Muscle of leg (tissue), 16 donors: ENCODE measurements around the gene NUP93. TPM values are rescaled to one million over a fixed set of nuclear protein-coding genes. Genes with fewer than 3 reads are reported as not detected.

Source experiments
- DNase-seq: peaks from one replicate; pipeline ENCODE4 v3.0.0; 2013
- H3K27ac ChIP-seq: one replicate; pipeline ENCODE4 v1.5.1; 2013; ENCODE audit warnings: mild to moderate bottlenecking, low read length, control low read depth
- H3K27me3 ChIP-seq: one replicate; pipeline ENCODE4 v1.6.1; 2013; ENCODE audit warnings: low read length; ENCODE audit not compliant: control insufficient read depth, insufficient read depth
- H3K36me3 ChIP-seq: one replicate; pipeline ENCODE4 v1.6.1; 2013; ENCODE audit warnings: low read length; ENCODE audit not compliant: control insufficient read depth, insufficient read depth
- H3K4me1 ChIP-seq: one replicate; pipeline ENCODE4 v1.6.1; 2013; ENCODE audit warnings: low read length; ENCODE audit not compliant: control insufficient read depth, insufficient read depth
- H3K4me3 ChIP-seq: one replicate; pipeline ENCODE4 v1.5.1; 2013; ENCODE audit warnings: low read length, control low read depth
- H3K9me3 ChIP-seq: replicated peaks from 2 replicates; pipeline ENCODE4 v1.6.1; 2013; ENCODE audit warnings: low read depth, low read length; ENCODE audit not compliant: control insufficient read depth
- WGBS: methylation state at CpG from one replicate; pipeline ENCODE4 v1.1.5; 2013; ENCODE audit warnings: missing lambda C conversion rate; ENCODE audit not compliant: insufficient coverage; 5-methylcytosine and 5-hydroxymethylcytosine counted together
- long read RNA-seq, 11 donors: transcript quantifications; one replicate each; lab custom pipeline, GENCODE V29; 2026
- polyA plus RNA-seq, 8 donors: library from polyadenylated mRNA; unstranded; fragments of 120-200 nt; gene quantifications; one replicate each; pipeline versions ENCODE4 v1.2.1 to v1.2.3, GENCODE V29; 2013; ENCODE audit warnings: inconsistent platforms in 1 of 8, low replicate concordance in 1 of 8; ENCODE audit not compliant: insufficient read length in 8 of 8, insufficient read depth in 1 of 8
- total RNA-seq: library from RNA; stranded (reverse); fragments of 120-200 nt; gene quantifications from one replicate; pipeline ENCODE4 v1.2.4, GENCODE V29; 2013

NUP93 gene
- total RNA-seq (54.6 TPM), polyA plus RNA-seq (10 to 100 TPM; 42.9 to 49.1 (median 45.1) TPM)
- long read RNA-seq, donor 1, partial matches to known transcripts = 0 of 2 reads
- long read RNA-seq, donor 1, other reads (novel, unspliced or antisense) = 0 of 2 reads
- long read RNA-seq, donor 2 = 0 reads
- long read RNA-seq, donor 3, partial matches to known transcripts = 0 of 4 reads
- long read RNA-seq, donor 3, other reads (novel, unspliced or antisense) = 0 of 4 reads
- long read RNA-seq, donor 4, partial matches to known transcripts = 0 of 3 reads
- long read RNA-seq, donor 4, other reads (novel, unspliced or antisense) = 0 of 3 reads
- long read RNA-seq, donor 5, transcript NUP93-201 (22 exons, 2,741 nt) = major isoform, 10 of 17 reads
- long read RNA-seq, donor 5, partial matches to known transcripts = 7 of 17 reads
- long read RNA-seq, donor 5, other reads (novel, unspliced or antisense) = 0 of 17 reads
- long read RNA-seq, donor 6, transcript NUP93-201 (22 exons, 2,741 nt) = major isoform, 6 of 17 reads
- long read RNA-seq, donor 6, partial matches to known transcripts = 10 of 17 reads
- long read RNA-seq, donor 6, other reads (novel, unspliced or antisense) = 0 of 17 reads
- long read RNA-seq, donor 7, partial matches to known transcripts = 0 of 5 reads
- long read RNA-seq, donor 7, other reads (novel, unspliced or antisense) = 0 of 5 reads
- long read RNA-seq, donor 8, transcript NUP93-201 (22 exons, 2,741 nt) = major isoform, 8 of 21 reads
- long read RNA-seq, donor 8, partial matches to known transcripts = 10 of 21 reads
- long read RNA-seq, donor 8, other reads (novel, unspliced or antisense) = 0 of 21 reads
- long read RNA-seq, donor 9, partial matches to known transcripts = 7 of 9 reads
- long read RNA-seq, donor 9, other reads (novel, unspliced or antisense) = 0 of 9 reads
- long read RNA-seq, donor 10, partial matches to known transcripts = 0 of 3 reads
- long read RNA-seq, donor 10, other reads (novel, unspliced or antisense) = 0 of 3 reads
- long read RNA-seq, donor 11, partial matches to known transcripts = 5 of 10 reads
- long read RNA-seq, donor 11, other reads (novel, unspliced or antisense) = 0 of 10 reads

GRCh38 chr16:56729735-56730662 is at the start of gene NUP93:
TSS of gene NUP93 (plus strand) at chr16:56730129. CDS start at chr16:56748248, 18,119 bp downstream.
- WGBS = under 1% methylated on average over 56 of the region's 70 CpGs
- no peaks in the 10 kb centered on the region for H3K27me3 ChIP-seq
- peak within 1 kb of the TSS; percentile 95 for H3K4me3 ChIP-seq
- DNase-seq = peak; percentile 98
- H3K4me1 ChIP-seq = peaks cover 13% of the 10 kb centered on the region
- no peaks in the 10 kb centered on the region for H3K36me3 ChIP-seq
- H3K9me3 ChIP-seq = no peaks in the 10 kb centered on the region
- H3K27ac ChIP-seq = peak within 1 kb of the TSS; percentile 86

GRCh38 chr16:56681939-56682702 is 47.8 kb upstream of the NUP93 start, which contains the start of gene MT1X:
TSS of gene MT1X (plus strand) at chr16:56682470. CDS start at chr16:56682541, 71 bp downstream.
- Histone ChIP-seq H3K27me3 (peaks cover 12% of the 10 kb centered on the region), H3K4me3 (peak within 1 kb of the TSS; percentile 59), H3K4me1 (peaks cover 34% of the 10 kb centered on the region), H3K36me3 (no peaks in the 10 kb centered on the region), H3K27ac (peak within 1 kb of the TSS; percentile 25), H3K9me3 (peaks cover 6% of the 10 kb centered on the region)
- WGBS = under 1% methylated on average over 41 of the region's 49 CpGs
- DNase-seq = peak; percentile 95

- 21% methylated on average over 5 of the region's 8 CpGs for WGBS
- H3K27me3 ChIP-seq = peaks cover 7% of the 10 kb centered on the region
- no peaks in the 10 kb centered on the region for H3K36me3 ChIP-seq
- peak overlapping the region; percentile 59 for H3K4me3 ChIP-seq
- DNase-seq = no peak
- no peak overlapping the region for H3K27ac ChIP-seq
- peaks cover 6% of the 10 kb centered on the region for H3K9me3 ChIP-seq
- peaks cover 34% of the 10 kb centered on the region for H3K4me1 ChIP-seq
Measured at GRCh38 chr16:56682703-56683397, 47.1 kb upstream of the NUP93 start.

- Histone ChIP-seq H3K4me3 (no peak overlapping the region), H3K9me3 (peaks cover 6% of the 10 kb centered on the region), H3K27ac (no peak overlapping the region), H3K4me1 (peaks cover 34% of the 10 kb centered on the region), H3K36me3 (no peaks in the 10 kb centered on the region), H3K27me3 (peaks cover 4% of the 10 kb centered on the region)
- DNase-seq = peak; percentile 41
- WGBS = 40% methylated on average over 2 of the region's 5 CpGs
Measured at GRCh38 chr16:56683424-56684172, 46.3 kb upstream of the NUP93 start.

GRCh38 chr16:56684256-56684925 is 45.5 kb upstream of the NUP93 start:
- Histone ChIP-seq H3K4me3 (no peak overlapping the region), H3K4me1 (peaks cover 34% of the 10 kb centered on the region), H3K27me3 (peaks cover 4% of the 10 kb centered on the region), H3K27ac (no peak overlapping the region), H3K9me3 (peaks cover 6% of the 10 kb centered on the region), H3K36me3 (no peaks in the 10 kb centered on the region)
- no CpG with 5 or more reads among the region's 4 CpGs for WGBS
- peak; percentile 37 for DNase-seq

GRCh38 chr16:56684926-56685590 is 44.9 kb upstream of the NUP93 start:
- WGBS = 75% methylated on average over 2 of the region's 4 CpGs
- H3K36me3 ChIP-seq = no peaks in the 10 kb centered on the region
- H3K9me3 ChIP-seq = peaks cover 6% of the 10 kb centered on the region
- no peak overlapping the region for H3K4me3 ChIP-seq
- H3K4me1 ChIP-seq = peaks cover 34% of the 10 kb centered on the region
- DNase-seq = no peak
- H3K27ac ChIP-seq = peak overlapping the region; percentile 1
- H3K27me3 ChIP-seq = peaks cover 4% of the 10 kb centered on the region

GRCh38 chr16:56686758-56687157 is 43.2 kb upstream of the NUP93 start:
- peaks cover 6% of the 10 kb centered on the region for H3K9me3 ChIP-seq
- no peaks in the 10 kb centered on the region for H3K36me3 ChIP-seq
- peaks cover 32% of the 10 kb centered on the region for H3K4me1 ChIP-seq
- no peak overlapping the region for H3K4me3 ChIP-seq
- DNase-seq = no peak
- 98% methylated on average over 4 of the region's 7 CpGs for WGBS
- H3K27me3 ChIP-seq = peaks cover 8% of the 10 kb centered on the region
- no peak overlapping the region for H3K27ac ChIP-seq
